Mesodermal cell (in vitro differentiated cells): ENCODE measurements around the gene SEMA6A.

ENCODE experiments used
- H3K27ac ChIP-seq: 2 replicates; pipeline ENCODE4 v1.7.0; 2013; ENCODE audit warnings: mild to moderate bottlenecking, low read depth, low read length, moderate library complexity; ENCODE audit not compliant: severe bottlenecking
- H3K36me3 ChIP-seq: 2 replicates; pipeline ENCODE4 v1.7.1; 2013; ENCODE audit warnings: mild to moderate bottlenecking, low read length, moderate library complexity; ENCODE audit not compliant: control insufficient read depth, insufficient read depth
- H3K4me1 ChIP-seq: one replicate; pipeline ENCODE4 v1.7.1; 2013; ENCODE audit warnings: mild to moderate bottlenecking, low read length; ENCODE audit not compliant: insufficient read depth, control insufficient read depth, poor library complexity, severe bottlenecking
- H3K4me3 ChIP-seq: 2 replicates; pipeline ENCODE4 v1.7.0; 2013; ENCODE audit warnings: low read length, control low read depth, mild to moderate bottlenecking; ENCODE audit not compliant: insufficient read depth, poor library complexity, severe bottlenecking; ENCODE audit errors: extremely low read depth
- H3K9me3 ChIP-seq: 2 replicates; pipeline ENCODE4 v1.7.1; 2013; ENCODE audit warnings: mild to moderate bottlenecking, low read length, moderate library complexity; ENCODE audit not compliant: control insufficient read depth
- WGBS, 2 experiments: methylation state at CpG; one replicate each; pipeline ENCODE4 v1.1.5; 2013; ENCODE audit warnings: missing lambda C conversion rate in 2 of 2; ENCODE audit not compliant: insufficient coverage in 2 of 2; 5-methylcytosine and 5-hydroxymethylcytosine counted together

SEMA6A gene

GRCh38 chr5:116507941-116508655, 66.5 kb downstream of the SEMA6A start:
- no peak overlapping the region for H3K27ac ChIP-seq
- H3K9me3 ChIP-seq, result no peaks in the 10 kb centered on the region
- H3K4me1 ChIP-seq, result peaks cover 13% of the 10 kb centered on the region
- peaks cover 15% of the 10 kb centered on the region for H3K36me3 ChIP-seq
- WGBS, 2 experiments, result 85 to 88% methylated on average over 5 to 6 of the region's 10 CpGs
- H3K4me3 ChIP-seq, result no peak overlapping the region

GRCh38 chr5:116507051-116507537, 67.5 kb downstream of the SEMA6A start:
- Histone ChIP-seq H3K27ac (no peak overlapping the region), H3K36me3 (peaks cover 21% of the 10 kb centered on the region), H3K9me3 (no peaks in the 10 kb centered on the region), H3K4me1 (peaks cover 18% of the 10 kb centered on the region), H3K4me3 (no peak overlapping the region)
- no CpG with 5 or more reads among the region's 3 CpGs for WGBS, 2 experiments

GRCh38 chr5:116506488-116506887, 68.1 kb downstream of the SEMA6A start:
- WGBS, 2 experiments, result 86 to 100% methylated on average over 1 of the region's 2 CpGs
- Histone ChIP-seq H3K4me1 (peaks cover 14% of the 10 kb centered on the region), H3K9me3 (no peaks in the 10 kb centered on the region), H3K36me3 (peaks cover 27% of the 10 kb centered on the region), H3K27ac (no peak overlapping the region), H3K4me3 (no peak overlapping the region)

- 92 to 97% methylated on average over 5 to 8 of the region's 8 CpGs for WGBS, 2 experiments
- H3K9me3 ChIP-seq, result no peaks in the 10 kb centered on the region
- H3K36me3 ChIP-seq, result peaks cover 41% of the 10 kb centered on the region
- no peak overlapping the region for H3K4me3 ChIP-seq
- no peak overlapping the region for H3K27ac ChIP-seq
- peaks cover 5% of the 10 kb centered on the region for H3K4me1 ChIP-seq
Observed at GRCh38 chr5:116504593-116505166, 69.9 kb downstream of the SEMA6A start.

GRCh38 chr5:116502616-116503015, 72.0 kb downstream of the SEMA6A start:
- peaks cover 44% of the 10 kb centered on the region for H3K36me3 ChIP-seq
- no peaks in the 10 kb centered on the region for H3K9me3 ChIP-seq
- no peak overlapping the region for H3K27ac ChIP-seq
- WGBS, 2 experiments, result 60 to 83% methylated on average over 1 to 2 of the region's 3 CpGs
- no peak overlapping the region for H3K4me3 ChIP-seq
- H3K4me1 ChIP-seq, result peaks cover 17% of the 10 kb centered on the region

GRCh38 chr5:116502138-116502537, 72.5 kb downstream of the SEMA6A start:
- Histone ChIP-seq H3K4me1 (peaks cover 17% of the 10 kb centered on the region), H3K9me3 (no peaks in the 10 kb centered on the region), H3K36me3 (peaks cover 49% of the 10 kb centered on the region), H3K4me3 (no peak overlapping the region), H3K27ac (no peak overlapping the region)
- 96% methylated on average over 3 of the region's 4 CpGs for WGBS, 2 experiments

- WGBS, 2 experiments, result 60 to 62% methylated on average over 2 to 4 of the region's 4 CpGs
Observed at GRCh38 chr5:116498503-116499048, 76.0 kb downstream of the SEMA6A start.

GRCh38 chr5:116497631-116498030, 77.0 kb downstream of the SEMA6A start:
- 100% methylated on average over 1 of the region's 5 CpGs; no CpG with 5 or more reads in 1 of the 2 experiments for WGBS, 2 experiments
- Histone ChIP-seq H3K27ac (peak overlapping the region; percentile 23), H3K4me1 (peaks cover 14% of the 10 kb centered on the region), H3K9me3 (no peaks in the 10 kb centered on the region), H3K36me3 (peaks cover 70% of the 10 kb centered on the region), H3K4me3 (no peak overlapping the region)

More at GRCh38 chr5:116498503-116499048, 76.0 kb downstream of the SEMA6A start:
- peaks cover 62% of the 10 kb centered on the region for H3K36me3 ChIP-seq
- peak overlapping the region; percentile 23 for H3K27ac ChIP-seq
- H3K9me3 ChIP-seq, result no peaks in the 10 kb centered on the region
- H3K4me3 ChIP-seq, result no peak overlapping the region
- peaks cover 17% of the 10 kb centered on the region for H3K4me1 ChIP-seq

- H3K27ac ChIP-seq, result no peak overlapping the region
- no peak overlapping the region for H3K4me3 ChIP-seq
- peaks cover 70% of the 10 kb centered on the region for H3K36me3 ChIP-seq
- peaks cover 13% of the 10 kb centered on the region for H3K4me1 ChIP-seq
- no peaks in the 10 kb centered on the region for H3K9me3 ChIP-seq
- WGBS, 2 experiments, result 93 to 98% methylated on average over 7 of the region's 9 CpGs
Observed at GRCh38 chr5:116495786-116496357, 78.8 kb downstream of the SEMA6A start.

- WGBS, 2 experiments, result 89 to 91% methylated on average over 1 to 2 of the region's 6 CpGs
- Histone ChIP-seq H3K4me3 (no peak overlapping the region), H3K36me3 (peaks cover 71% of the 10 kb centered on the region), H3K9me3 (no peaks in the 10 kb centered on the region), H3K27ac (peak overlapping the region; percentile 20), H3K4me1 (peaks cover 13% of the 10 kb centered on the region)
Observed at GRCh38 chr5:116494784-116495450, 79.7 kb downstream of the SEMA6A start.
